ENCODE data around the gene TAAR1. TPM values are rescaled to one million over a fixed set of nuclear protein-coding genes. Genes with fewer than 3 reads are reported as not detected.
"Not testable (repeated sequence)": the region's sequence is repeated elsewhere in the genome, so short reads cannot be mapped to it uniquely, and the experiment has no call there.

Gene TAAR1
- total RNA-seq, 1 donor from 2014 or later = not detected

DNA sequence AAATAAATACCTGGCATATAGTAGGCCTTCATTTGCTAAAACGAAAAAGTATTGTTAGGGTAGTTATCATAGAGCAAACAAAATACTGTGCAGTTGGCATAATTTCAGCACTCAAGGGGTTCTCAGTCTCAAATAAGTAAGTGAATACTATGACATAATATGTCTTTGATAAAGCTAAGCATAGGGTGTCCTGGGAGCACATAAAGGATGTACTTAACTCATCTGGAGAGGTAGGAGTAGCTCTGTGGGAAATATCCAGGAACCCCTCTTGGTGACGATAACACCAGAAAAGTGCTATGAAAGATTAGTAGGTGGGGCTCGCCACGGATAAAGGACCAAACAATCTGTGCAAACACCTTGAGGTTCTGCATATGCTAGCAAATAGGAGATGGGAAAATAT, 31.7 kb upstream of the TAAR1 start:
- TF ChIP-seq, protein P1, sequence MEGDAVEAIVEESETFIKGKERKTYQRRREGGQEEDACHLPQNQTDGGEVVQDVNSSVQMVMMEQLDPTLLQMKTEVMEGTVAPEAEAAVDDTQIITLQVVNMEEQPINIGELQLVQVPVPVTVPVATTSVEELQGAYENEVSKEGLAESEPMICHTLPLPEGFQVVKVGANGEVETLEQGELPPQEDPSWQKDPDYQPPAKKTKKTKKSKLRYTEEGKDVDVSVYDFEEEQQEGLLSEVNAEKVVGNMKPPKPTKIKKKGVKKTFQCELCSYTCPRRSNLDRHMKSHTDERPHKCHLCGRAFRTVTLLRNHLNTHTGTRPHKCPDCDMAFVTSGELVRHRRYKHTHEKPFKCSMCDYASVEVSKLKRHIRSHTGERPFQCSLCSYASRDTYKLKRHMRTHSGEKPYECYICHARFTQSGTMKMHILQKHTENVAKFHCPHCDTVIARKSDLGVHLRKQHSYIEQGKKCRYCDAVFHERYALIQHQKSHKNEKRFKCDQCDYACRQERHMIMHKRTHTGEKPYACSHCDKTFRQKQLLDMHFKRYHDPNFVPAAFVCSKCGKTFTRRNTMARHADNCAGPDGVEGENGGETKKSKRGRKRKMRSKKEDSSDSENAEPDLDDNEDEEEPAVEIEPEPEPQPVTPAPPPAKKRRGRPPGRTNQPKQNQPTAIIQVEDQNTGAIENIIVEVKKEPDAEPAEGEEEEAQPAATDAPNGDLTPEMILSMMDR (conservative IDR thresholded peaks at IDR 0.05; ENCODE audit: low read depth, low read length) = no peak
- H3K4me3 ChIP-seq (ENCODE audit: low read depth, low read length) = no peak overlapping the region
- no peak for DNase-seq (ENCODE audit: low read depth)

DNA sequence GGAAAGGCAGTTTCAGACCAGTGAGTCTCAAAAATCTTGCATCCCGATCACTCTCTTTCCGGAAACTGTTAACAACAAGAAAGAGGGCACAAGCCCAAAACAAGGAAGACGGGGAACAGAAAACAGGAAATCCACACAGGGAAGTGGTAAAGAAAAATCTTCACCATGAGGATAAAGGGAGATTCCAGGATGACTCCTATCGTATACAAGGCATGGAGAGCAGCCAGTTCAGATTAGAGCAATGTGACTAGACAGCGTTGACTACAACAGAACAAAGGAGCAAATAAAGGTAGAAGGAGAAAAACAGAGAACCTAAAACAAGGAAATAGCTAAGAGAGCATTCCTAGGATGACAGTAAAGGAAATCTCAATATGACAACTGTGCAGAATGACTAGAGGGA, 28.3 kb upstream of the TAAR1 start:
- no peak overlapping the region for H3K4me3 ChIP-seq (ENCODE audit: low read depth, low read length)
- peak; percentile 69 for DNase-seq (ENCODE audit: low read depth)
- TF ChIP-seq, protein P1 (conservative IDR thresholded peaks at IDR 0.05; ENCODE audit: low read depth, low read length) = no peak

DNA sequence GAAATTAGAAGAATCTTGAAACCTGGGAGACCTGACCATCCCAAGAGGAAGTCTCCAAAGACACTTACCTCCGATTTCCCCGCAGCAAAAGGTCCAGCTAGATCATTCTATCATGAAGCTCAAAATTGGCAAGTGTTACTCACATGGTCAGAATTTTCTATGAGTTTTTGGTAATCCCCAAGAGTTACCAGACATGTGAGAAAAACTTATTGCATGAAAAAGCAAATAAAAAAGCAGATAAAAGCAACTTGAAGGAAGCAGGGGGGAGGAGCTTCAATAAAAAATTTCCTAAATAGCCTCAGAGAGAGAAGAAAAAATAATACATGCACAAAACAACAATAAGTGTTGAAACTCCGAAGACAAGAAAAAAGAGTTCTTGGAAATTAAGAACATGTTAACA, 27.5 kb upstream of the TAAR1 start:
- no peak for DNase-seq (ENCODE audit: low read depth)
- TF ChIP-seq, protein P1 (conservative IDR thresholded peaks at IDR 0.05; ENCODE audit: low read depth, low read length) = no peak
- no peak overlapping the region for H3K4me3 ChIP-seq (ENCODE audit: low read depth, low read length)

DNA sequence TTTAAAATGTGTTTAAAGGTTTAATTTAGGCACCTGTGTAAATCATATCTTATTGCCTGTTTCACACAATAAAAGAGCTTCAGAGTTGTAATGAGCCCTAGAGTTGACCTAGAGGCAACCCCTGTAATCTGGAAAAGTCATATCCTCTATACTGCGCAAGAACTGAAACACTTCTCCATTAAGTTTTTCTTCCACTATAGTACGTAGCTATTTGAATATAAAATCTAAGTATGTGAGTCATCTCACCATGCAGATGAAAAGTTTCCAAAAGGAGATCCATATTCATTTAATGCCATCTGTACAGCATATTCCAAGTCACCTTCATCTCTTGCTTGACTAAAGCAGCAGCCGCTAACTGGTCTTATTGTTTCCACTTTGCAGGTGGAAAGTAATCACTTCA, 26.0 kb upstream of the TAAR1 start:
- H3K4me3 ChIP-seq (ENCODE audit: low read depth, low read length) = no peak overlapping the region
- no peak for DNase-seq (ENCODE audit: low read depth)
- TF ChIP-seq, protein P1 (conservative IDR thresholded peaks at IDR 0.05; ENCODE audit: low read depth, low read length) = no peak

DNA sequence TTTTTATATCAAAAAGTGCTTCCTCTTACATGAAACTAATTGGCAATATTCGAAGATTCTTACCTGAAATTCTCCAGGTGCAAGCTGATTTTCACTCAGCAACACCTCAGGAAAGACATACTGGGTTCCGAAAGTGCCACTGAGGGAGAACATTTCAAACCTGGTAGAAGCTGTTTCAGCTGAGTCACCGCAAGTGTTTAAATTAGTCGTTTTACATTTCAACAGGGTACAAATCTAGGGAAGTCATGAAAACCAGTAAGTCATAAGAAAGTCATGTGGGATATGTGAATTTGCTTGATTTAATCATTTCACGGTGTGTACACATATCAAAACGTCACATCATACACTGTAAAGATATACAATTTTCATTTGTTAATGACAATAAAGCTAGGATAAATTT, 25.3 kb upstream of the TAAR1 start:
- DNase-seq (ENCODE audit: low read depth) = no peak
- H3K4me3 ChIP-seq (ENCODE audit: low read depth, low read length) = no peak overlapping the region
- TF ChIP-seq, protein P1 (conservative IDR thresholded peaks at IDR 0.05; ENCODE audit: low read depth, low read length) = no peak

DNA sequence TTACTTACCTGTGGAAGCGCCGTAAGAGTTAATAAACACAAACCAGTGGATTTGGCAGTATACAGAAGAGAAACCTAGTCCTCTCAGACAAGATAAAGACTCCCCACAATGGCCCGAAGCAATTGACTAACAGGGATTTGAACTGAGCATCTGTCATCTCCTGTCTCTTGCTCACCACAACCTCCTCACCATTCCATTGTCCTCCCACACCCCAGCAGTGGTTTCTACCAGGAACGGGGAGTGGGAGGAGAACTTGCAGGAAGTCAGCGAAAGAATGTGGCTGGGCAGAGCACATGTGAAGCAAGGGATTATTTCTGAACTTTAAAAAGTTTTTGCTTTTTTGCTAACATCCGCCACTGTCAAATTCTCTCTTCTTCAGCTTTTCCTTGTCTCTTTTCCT, 24.6 kb upstream of the TAAR1 start:
- H3K4me3 ChIP-seq (ENCODE audit: low read depth, low read length) = no peak overlapping the region
- DNase-seq (ENCODE audit: low read depth) = no peak
- TF ChIP-seq, protein P1 (conservative IDR thresholded peaks at IDR 0.05; ENCODE audit: low read depth, low read length) = no peak

DNA sequence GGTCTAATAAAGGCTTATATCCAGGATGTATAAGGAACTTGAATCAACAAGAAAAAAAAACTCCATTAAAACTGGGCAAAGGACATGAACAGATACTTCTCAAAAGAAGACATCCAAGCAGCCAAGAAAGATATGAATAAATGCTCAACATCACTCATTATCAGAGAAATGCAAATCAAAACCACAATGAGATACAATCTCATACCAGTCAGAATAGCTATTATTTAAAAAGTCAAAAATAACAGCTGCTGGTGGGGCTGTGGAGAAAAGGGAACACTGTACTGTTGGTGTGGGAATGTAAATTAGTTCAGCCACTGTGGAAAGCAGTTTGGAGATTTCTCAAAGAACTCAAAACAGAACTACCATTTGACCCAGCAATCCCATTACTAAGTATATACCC, 20.1 kb upstream of the TAAR1 start:
- not testable (repeated sequence) for H3K4me3 ChIP-seq (ENCODE audit: low read depth, low read length); DNase-seq (ENCODE audit: low read depth)

DNA sequence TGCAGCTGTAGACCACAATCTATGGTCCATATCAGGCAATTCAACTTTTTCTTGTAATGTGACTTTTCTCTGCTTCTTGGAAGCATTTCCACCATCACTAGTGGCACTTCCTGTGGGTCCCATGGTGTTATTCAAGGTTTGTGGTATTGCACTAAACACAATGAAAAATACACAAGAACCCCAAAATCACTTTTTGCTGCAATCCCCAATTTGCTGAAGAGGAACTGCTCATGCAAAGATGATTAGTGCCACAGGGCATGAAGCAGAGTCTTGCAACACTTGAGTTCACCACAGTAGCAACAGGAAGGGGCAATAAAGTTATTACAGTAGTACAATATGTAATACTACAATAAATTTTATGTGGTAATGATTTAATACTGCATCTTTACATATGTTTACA, 16.8 kb upstream of the TAAR1 start:
- H3K4me3 ChIP-seq (ENCODE audit: low read depth, low read length) = no peak overlapping the region
- TF ChIP-seq, protein P1 (conservative IDR thresholded peaks at IDR 0.05; ENCODE audit: low read depth, low read length) = no peak
- no peak for DNase-seq (ENCODE audit: low read depth)
